HCT116 (cell line): Measurements from ENCODE around the gene PGLYRP4. TPM values are rescaled to one million over a fixed set of nuclear protein-coding genes. Genes with fewer than 3 reads are reported as not detected.

ENCODE experiments used
- ATAC-seq: fragments of 200-7000 bp; cut with Tn5 transposase; 2 replicates; pipeline ENCODE4 v1.9.1; 2020; ENCODE audit warnings: mild to moderate bottlenecking, moderate library complexity
- BruUV-seq: library from RNA; stranded (reverse); fragments of 400-500 nt; replicated peaks from 2 replicates; lab custom pipeline; 2021; lab: Mats Ljungman, UMichigan
- CTCF ChIA-PET: fragments of 300-600 bp; sonication (Branson Sonifier 250); formaldehyde crosslinking; loops from one replicate; lab custom pipeline; 2021; ENCODE audit warnings: antibody characterized with exemption; lab: Charles Lee
- POLR2A ChIA-PET: fragments of 300-600, 350-600 bp; sonication (Branson Sonifier 250); formaldehyde crosslinking; loops from one replicate; lab custom pipeline; 2021; ENCODE audit warnings: antibody characterized with exemption; lab: Charles Lee
- RAD21 ChIA-PET, 2 experiments: fragments of 300-600 bp; sonication (Branson Sonifier 250); formaldehyde crosslinking; loops; one replicate each; lab custom pipeline; 2023; ENCODE audit warnings: low total read pairs in 2 of 2; ENCODE audit not compliant: uncharacterized antibody in 2 of 2, unreplicated experiment in 2 of 2, low non-redundant PET in 1 of 2; lab: Charles Lee
- DNase-seq: peaks from one replicate; pipeline ENCODE4 v3.0.0-alpha.2; 2010; ENCODE audit warnings: low read depth, low spot score
- H2AFZ ChIP-seq: fragments of 200-600 bp; shearing (Covaris generic), sonication (generic); 2 replicates; pipeline ENCODE4 v1.6.1; 2017; ENCODE audit warnings: low read depth, mixed run types, mixed read lengths, antibody characterized with exemption, low read length; ENCODE audit not compliant: poor library complexity, severe bottlenecking
- H3K27ac ChIP-seq: 2 replicates; pipeline ENCODE4 v1.5.1; 2012; ENCODE audit warnings: low read depth, low read length
- H3K27me3 ChIP-seq: fragments of 200-600 bp; sonication (generic); 2 replicates; pipeline ENCODE4 v1.6.1; 2016; ENCODE audit warnings: mixed run types, low read length, mixed read lengths; ENCODE audit not compliant: insufficient read depth
- H3K36me3 ChIP-seq, 2 experiments: fragments of 200-500 bp in 1 of 2; fragments of 200-600 bp in 1 of 2; sonication (Bioruptor generic) in 1 of 2; sonication (generic) in 1 of 2; 2 replicates each; pipeline versions ENCODE4 v1.5.1 to v1.6.1; 2014 to 2016; ENCODE audit warnings: low read length in 2 of 2, inconsistent platforms in 1 of 2, mixed read lengths in 1 of 2, mixed run types in 1 of 2; ENCODE audit not compliant: insufficient read depth in 2 of 2, control insufficient read depth in 1 of 2
- H3K4me1 ChIP-seq, 2 experiments: fragments of 200-600 bp in 1 of 2; sonication (generic) in 1 of 2; 2 replicates each; pipeline versions ENCODE4 v1.5.1 to v1.6.1; 2012 to 2017; ENCODE audit warnings: low read length in 2 of 2, inconsistent platforms in 1 of 2, mild to moderate bottlenecking in 1 of 2, mixed read lengths in 1 of 2, mixed run types in 1 of 2, moderate library complexity in 1 of 2; ENCODE audit not compliant: insufficient read depth in 2 of 2, control insufficient read depth in 1 of 2
- H3K4me2 ChIP-seq: fragments of 200-600 bp; sonication (generic); 2 replicates; pipeline ENCODE4 v1.6.1; 2017; ENCODE audit warnings: mixed run types, low read length, mixed read lengths
- H3K4me3 ChIP-seq, 2 experiments: fragments of 200-600 bp in 1 of 2; sonication (generic) in 1 of 2; replicated peaks in 1 of 2; 2 replicates each; pipeline ENCODE4 v1.5.1; 2011 to 2016; ENCODE audit warnings: low read length in 2 of 2, control low read depth in 1 of 2, low read depth in 1 of 2, mild to moderate bottlenecking in 1 of 2, mixed read lengths in 1 of 2, mixed run types in 1 of 2
- H3K79me2 ChIP-seq: fragments of 200-600 bp; sonication (generic); 2 replicates; pipeline ENCODE4 v1.6.1; 2017; ENCODE audit warnings: mild to moderate bottlenecking, mixed run types, low read length, moderate library complexity, mixed read lengths; ENCODE audit not compliant: insufficient read depth
- H3K9ac ChIP-seq: fragments of 200-600 bp; sonication (generic); 2 replicates; pipeline ENCODE4 v1.6.1; 2016; ENCODE audit warnings: low read length, mixed read lengths
- H3K9me2 ChIP-seq: fragments of 200-600 bp; sonication (generic), shearing (Covaris generic); 2 replicates; pipeline ENCODE4 v1.6.1; 2017; ENCODE audit warnings: mixed run types, mild to moderate bottlenecking, moderate library complexity; ENCODE audit not compliant: insufficient read depth
- H3K9me3 ChIP-seq, 2 experiments: fragments of 200-500 bp in 1 of 2; fragments of 200-600 bp in 1 of 2; sonication (Bioruptor generic) in 1 of 2; sonication (generic) in 1 of 2; 2 replicates each; pipeline ENCODE4 v1.6.1; 2014 to 2017; ENCODE audit warnings: low read length in 2 of 2, mixed read lengths in 2 of 2, inconsistent platforms in 1 of 2, low read depth in 1 of 2, mild to moderate bottlenecking in 1 of 2, mixed run types in 1 of 2, moderate library complexity in 1 of 2; ENCODE audit not compliant: control insufficient read depth in 1 of 2, insufficient read depth in 1 of 2
- H4K20me1 ChIP-seq: fragments of 200-600 bp; sonication (generic), shearing (Covaris generic); 2 replicates; pipeline ENCODE4 v1.6.1; 2017; ENCODE audit warnings: mixed run types, mild to moderate bottlenecking, moderate library complexity; ENCODE audit not compliant: insufficient read depth
- CEBPB ChIP-seq: IDR thresholded peaks from 2 replicates; pipeline ENCODE4 v1.6.1; 2012; ENCODE audit warnings: low read depth
- ELF1 ChIP-seq: IDR thresholded peaks from 2 replicates; pipeline ENCODE4 v1.6.1; 2012; ENCODE audit warnings: low read depth, borderline replicate concordance
- FOSL1 ChIP-seq: IDR thresholded peaks from 2 replicates; pipeline ENCODE4 v1.6.1; 2012; ENCODE audit warnings: low read depth
- JUND ChIP-seq: IDR thresholded peaks from 2 replicates; pipeline ENCODE4 v1.6.1; 2012
- MAX ChIP-seq: IDR thresholded peaks from 2 replicates; pipeline ENCODE4 v1.6.1; 2012
- SRF ChIP-seq: IDR thresholded peaks from 2 replicates; pipeline ENCODE4 v1.6.1; 2012; ENCODE audit warnings: low read depth
- YY1 ChIP-seq: IDR thresholded peaks from 2 replicates; pipeline ENCODE4 v1.6.1; 2011; ENCODE audit warnings: low read length, low read depth, moderate library complexity, mild to moderate bottlenecking; ENCODE audit not compliant: insufficient replicate concordance; ENCODE audit errors: extremely low read depth
- ZFX ChIP-seq: fragments of 450-650 bp; IDR thresholded peaks from 2 replicates; pipeline ENCODE4 v1.6.1; 2017
- ZNF274 ChIP-seq: fragments of 200-500 bp; sonication (Bioruptor generic); IDR thresholded peaks from 2 replicates; pipeline ENCODE4 v1.6.1; 2014; ENCODE audit warnings: mild to moderate bottlenecking, low read depth, low read length, inconsistent platforms
- intact Hi-C: fragments of 100-400 bp; cut with micrococcal nuclease; formaldehyde crosslinking; loops from 2 replicates; pipeline ENCODE4 v1.10.0; 2022
- total RNA-seq: library from RNA; stranded (reverse); gene quantifications from one replicate; pipeline ENCODE4 v1.2.1, GENCODE V29; 2021; ENCODE audit not compliant: unreplicated experiment
- TF ChIP-seq, protein P1 (sequence below): IDR thresholded peaks from 2 replicates; pipeline ENCODE4 v1.6.1; 2011; ENCODE audit warnings: mild to moderate bottlenecking, low read length, moderate library complexity; ENCODE audit not compliant: insufficient replicate concordance; ENCODE audit errors: extremely low read depth
- TF ChIP-seq, protein P2 (sequence below): IDR thresholded peaks from 2 replicates; pipeline ENCODE4 v1.6.1; 2012

PGLYRP4 gene
- total RNA-seq, 1 experiment from 2014 or later = not detected

- TF ChIP-seq, protein P1, sequence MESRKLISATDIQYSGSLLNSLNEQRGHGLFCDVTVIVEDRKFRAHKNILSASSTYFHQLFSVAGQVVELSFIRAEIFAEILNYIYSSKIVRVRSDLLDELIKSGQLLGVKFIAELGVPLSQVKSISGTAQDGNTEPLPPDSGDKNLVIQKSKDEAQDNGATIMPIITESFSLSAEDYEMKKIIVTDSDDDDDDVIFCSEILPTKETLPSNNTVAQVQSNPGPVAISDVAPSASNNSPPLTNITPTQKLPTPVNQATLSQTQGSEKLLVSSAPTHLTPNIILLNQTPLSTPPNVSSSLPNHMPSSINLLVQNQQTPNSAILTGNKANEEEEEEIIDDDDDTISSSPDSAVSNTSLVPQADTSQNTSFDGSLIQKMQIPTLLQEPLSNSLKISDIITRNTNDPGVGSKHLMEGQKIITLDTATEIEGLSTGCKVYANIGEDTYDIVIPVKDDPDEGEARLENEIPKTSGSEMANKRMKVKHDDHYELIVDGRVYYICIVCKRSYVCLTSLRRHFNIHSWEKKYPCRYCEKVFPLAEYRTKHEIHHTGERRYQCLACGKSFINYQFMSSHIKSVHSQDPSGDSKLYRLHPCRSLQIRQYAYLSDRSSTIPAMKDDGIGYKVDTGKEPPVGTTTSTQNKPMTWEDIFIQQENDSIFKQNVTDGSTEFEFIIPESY = no peak
- TF ChIP-seq ZNF274 (no peak), MAX (no peak)
- TF ChIP-seq, all 23 proteins: peak for 0
Measured at GRCh38 chr1:153344718-153345025, 4.0 kb downstream of the PGLYRP4 start (continued).

DNA sequence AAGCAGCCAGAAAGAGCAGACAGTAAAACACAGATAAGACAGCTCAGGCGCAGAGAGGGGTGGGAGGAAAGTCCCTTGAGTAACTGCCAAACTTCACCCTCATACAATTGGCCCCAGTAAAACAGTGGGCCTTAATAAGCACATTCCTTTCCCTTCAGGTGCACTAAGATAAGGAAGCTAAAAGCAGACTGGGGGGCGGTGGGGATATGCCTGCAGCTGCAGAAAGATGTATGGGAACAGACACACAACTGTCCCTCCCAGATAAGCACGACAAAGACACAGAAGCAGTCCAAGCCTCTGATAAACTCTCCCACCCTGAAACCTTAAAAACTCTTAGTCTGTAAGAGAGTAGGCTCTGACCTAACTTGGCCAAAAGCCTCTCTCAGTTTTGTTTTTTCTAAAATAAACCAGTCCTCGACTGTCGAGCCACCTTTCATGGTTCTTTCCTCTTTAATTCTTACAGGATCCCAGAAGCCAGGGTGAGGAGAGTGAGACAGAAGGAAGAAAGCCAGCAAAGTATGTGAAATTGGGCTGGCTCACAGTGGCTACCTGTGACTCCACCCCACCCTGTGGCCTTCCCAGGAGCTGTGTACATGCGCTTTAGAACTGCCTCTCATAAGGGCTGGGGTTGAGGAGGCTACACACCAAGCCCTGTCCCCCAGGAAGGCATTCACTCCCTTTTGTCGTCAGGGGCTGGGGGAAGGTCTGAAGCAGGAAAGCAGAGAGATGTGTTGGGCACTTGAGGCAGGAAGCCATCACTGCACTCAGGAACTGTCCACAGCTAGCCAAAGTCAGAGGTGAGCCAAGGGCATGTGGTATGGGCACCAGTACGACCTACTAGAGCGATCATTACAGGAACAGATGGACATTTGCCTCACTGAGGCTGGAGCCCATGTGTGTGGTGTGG is 4.6 kb downstream of the PGLYRP4 start:
- no peak overlapping the region for H3K27ac ChIP-seq
- no peak overlapping the region for H3K9ac ChIP-seq
- no peak for ATAC-seq
- no peak overlapping the region for H2AFZ ChIP-seq
- intact Hi-C loops = no loop called here
- no peaks in the 10 kb centered on the region for H3K9me2 ChIP-seq
- TF ChIP-seq ZFX (no peak), SRF (no peak), FOSL1 (no peak), ELF1 (no peak), JUND (no peak), CEBPB (no peak), ZNF274 (no peak), YY1 (no peak)
- TF ChIP-seq, protein P2, sequence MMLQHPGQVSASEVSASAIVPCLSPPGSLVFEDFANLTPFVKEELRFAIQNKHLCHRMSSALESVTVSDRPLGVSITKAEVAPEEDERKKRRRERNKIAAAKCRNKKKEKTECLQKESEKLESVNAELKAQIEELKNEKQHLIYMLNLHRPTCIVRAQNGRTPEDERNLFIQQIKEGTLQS = no peak
- H4K20me1 ChIP-seq = no peaks in the 10 kb centered on the region
- ChIA-PET RAD21 (no interaction called here), CTCF (interaction anchor here (0.7 to 1.6 kb wide), 3 partner anchors 8 to 10 kb away, joined by 3 to 6 read pairs (median 3); no protein-coding TSS in a partner anchor), POLR2A (no interaction called here)
- H3K4me2 ChIP-seq = no peak overlapping the region
- no peaks in the 10 kb centered on the region for H3K36me3 ChIP-seq
- no peaks in the 10 kb centered on the region for H3K9me3 ChIP-seq
- no peak overlapping the region for H3K4me3 ChIP-seq
- H3K27me3 ChIP-seq = peaks cover 43% of the 10 kb centered on the region
- no peak for DNase-seq
- BruUV-seq = no TSS peak
- no peaks in the 10 kb centered on the region for H3K4me1 ChIP-seq
- no peaks in the 10 kb centered on the region for H3K79me2 ChIP-seq
